Peyer's patch (tissue), 4 donors: Measurements from ENCODE around the gene SPON2. TPM values are rescaled to one million over a fixed set of nuclear protein-coding genes. Genes with fewer than 3 reads are reported as not detected.

Experiments
- DNase-seq, 3 donors: peaks; one replicate each; pipeline ENCODE4 v3.0.0-alpha.2; 2017 to 2019
- H3K27ac ChIP-seq, 4 donors: fragments of 200-600 bp; sonication (generic); one replicate each; pipeline ENCODE4 v1.5.1; 2016 to 2019
- H3K27me3 ChIP-seq, 2 donors: fragments of 200-600 bp; sonication (generic); one replicate each; pipeline ENCODE4 v1.5.1; 2019
- H3K36me3 ChIP-seq, 3 donors: fragments of 200-600 bp; sonication (generic); one replicate each; pipeline ENCODE4 v1.5.1; 2016 to 2019
- H3K4me1 ChIP-seq, 4 donors: fragments of 200-600 bp; sonication (generic); one replicate each; pipeline ENCODE4 v1.5.1; 2016 to 2019
- H3K4me3 ChIP-seq, 4 donors: fragments of 200-600 bp; sonication (generic); 1 replicate in 3 of 4; 2 replicates in 1 of 4; pipeline ENCODE4 v1.5.1; 2016 to 2019; ENCODE audit warnings: mild to moderate bottlenecking in 1 of 4
- H3K9me3 ChIP-seq, 4 donors: fragments of 200-600 bp; sonication (generic); one replicate each; pipeline ENCODE4 v1.5.1; 2016 to 2019; ENCODE audit warnings: mild to moderate bottlenecking in 1 of 4
- POLR2A ChIP-seq, 2 donors: fragments of 450-650 bp; IDR thresholded peaks; one replicate each; pipeline ENCODE4 v1.5.1; 2017; ENCODE audit warnings: antibody characterized with exemption in 2 of 2, mild to moderate bottlenecking in 2 of 2, moderate library complexity in 2 of 2
- total RNA-seq, 4 donors: library from RNA; depleted of rRNA; stranded (reverse); fragments of >200 nt; gene quantifications; one replicate each; pipeline ENCODE4 v1.1.0, GENCODE V29; 2016
- TF ChIP-seq, protein P1 (sequence below), 6 experiments: fragments of 450-650 bp in 4 of 6; fragments of 200-600 bp in 2 of 6; sonication (generic) in 1 of 6; IDR thresholded peaks; one replicate each; pipeline ENCODE4 v1.5.1; 2017 to 2019; ENCODE audit warnings: antibody characterized with exemption in 6 of 6, mild to moderate bottlenecking in 3 of 6, moderate library complexity in 1 of 6

SPON2 gene
- total RNA-seq, 4 donors from 2014 or later: 64.3 to 519 (median 165) TPM

DNA sequence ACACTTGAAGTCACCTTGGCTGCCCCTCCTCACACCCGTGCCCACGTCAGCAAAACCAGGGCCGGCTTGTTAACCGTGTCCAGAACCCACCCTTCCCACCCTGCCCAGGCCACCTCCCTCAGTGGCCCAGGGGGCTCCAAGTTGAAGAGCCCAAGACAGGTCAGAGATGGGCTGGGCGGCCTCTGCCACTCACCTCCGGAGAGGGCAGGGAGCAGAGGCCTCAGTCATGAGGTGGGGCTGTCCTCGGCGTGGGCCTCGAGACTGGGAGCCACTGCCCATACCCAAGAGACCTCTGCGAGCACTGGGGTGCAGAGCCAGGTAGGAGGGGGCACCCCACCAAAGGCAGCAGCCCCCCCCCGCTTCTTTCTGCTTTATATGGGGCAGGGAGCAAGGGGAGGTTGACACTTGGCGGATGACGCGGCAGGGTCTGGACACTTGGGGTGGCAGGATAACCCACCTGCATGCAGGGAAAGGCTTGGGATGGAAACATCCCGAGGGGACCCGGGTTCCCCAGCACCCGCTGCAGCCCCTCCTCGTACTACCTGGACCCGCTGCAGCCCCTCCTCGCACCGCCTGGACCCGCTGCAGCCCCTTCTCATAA lies 38.0 kb upstream of the SPON2 start:
- H3K27ac ChIP-seq: peak overlapping the region in 3 of 4 donors; percentile 69 to 81 (median 71)
- no peak overlapping the region for H3K4me3 ChIP-seq
- H3K9me3 ChIP-seq: no peaks in the 10 kb centered on the region
- H3K27me3 ChIP-seq: no peaks in the 10 kb centered on the region
- peak in 1 of 3 donors; percentile 35 for DNase-seq
- TF ChIP-seq POLR2A (IDR thresholded peaks at IDR 0.05): no peak
- TF ChIP-seq, protein P1, sequence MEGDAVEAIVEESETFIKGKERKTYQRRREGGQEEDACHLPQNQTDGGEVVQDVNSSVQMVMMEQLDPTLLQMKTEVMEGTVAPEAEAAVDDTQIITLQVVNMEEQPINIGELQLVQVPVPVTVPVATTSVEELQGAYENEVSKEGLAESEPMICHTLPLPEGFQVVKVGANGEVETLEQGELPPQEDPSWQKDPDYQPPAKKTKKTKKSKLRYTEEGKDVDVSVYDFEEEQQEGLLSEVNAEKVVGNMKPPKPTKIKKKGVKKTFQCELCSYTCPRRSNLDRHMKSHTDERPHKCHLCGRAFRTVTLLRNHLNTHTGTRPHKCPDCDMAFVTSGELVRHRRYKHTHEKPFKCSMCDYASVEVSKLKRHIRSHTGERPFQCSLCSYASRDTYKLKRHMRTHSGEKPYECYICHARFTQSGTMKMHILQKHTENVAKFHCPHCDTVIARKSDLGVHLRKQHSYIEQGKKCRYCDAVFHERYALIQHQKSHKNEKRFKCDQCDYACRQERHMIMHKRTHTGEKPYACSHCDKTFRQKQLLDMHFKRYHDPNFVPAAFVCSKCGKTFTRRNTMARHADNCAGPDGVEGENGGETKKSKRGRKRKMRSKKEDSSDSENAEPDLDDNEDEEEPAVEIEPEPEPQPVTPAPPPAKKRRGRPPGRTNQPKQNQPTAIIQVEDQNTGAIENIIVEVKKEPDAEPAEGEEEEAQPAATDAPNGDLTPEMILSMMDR (IDR thresholded peaks at IDR 0.05): no peak
- H3K4me1 ChIP-seq: peaks cover 3 to 54% (median 5%) of the 10 kb centered on the region in 4 donors
- peaks cover 0 to 36% (median 0%) of the 10 kb centered on the region in 3 donors for H3K36me3 ChIP-seq

DNA sequence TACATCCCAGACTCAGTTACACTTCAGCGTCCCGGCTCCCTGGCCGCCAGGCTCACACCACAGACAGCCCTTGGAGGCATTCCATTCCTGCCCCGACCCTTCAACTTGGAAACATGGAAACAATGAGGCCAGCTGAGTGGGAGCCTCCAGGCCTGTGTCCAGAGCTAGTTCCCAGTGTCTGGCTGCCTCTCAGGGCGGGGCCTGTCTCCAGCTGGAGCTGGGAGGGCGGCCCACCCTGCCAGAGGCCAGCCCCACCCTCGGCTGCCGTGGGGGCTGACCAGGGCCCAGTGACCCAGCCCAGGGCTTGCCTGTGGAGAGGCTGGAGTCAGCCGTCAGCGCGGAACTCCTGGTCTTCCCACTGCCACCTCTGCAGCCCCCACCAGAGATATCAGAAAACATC lies 37.4 kb upstream of the SPON2 start:
- Histone ChIP-seq H3K9me3 (no peaks in the 10 kb centered on the region), H3K36me3 (peaks cover 0 to 31% (median 0%) of the 10 kb centered on the region in 3 donors), H3K27ac (peak overlapping the region; percentile 30 to 81 (median 70)), H3K27me3 (no peaks in the 10 kb centered on the region), H3K4me3 (no peak overlapping the region), H3K4me1 (peaks cover 0 to 59% (median 4%) of the 10 kb centered on the region in 4 donors)
- peak in 2 of 3 donors; percentile 59 to 67 for DNase-seq
- TF ChIP-seq POLR2A (IDR thresholded peaks at IDR 0.05): no peak
- TF ChIP-seq, protein P1 (IDR thresholded peaks at IDR 0.05): no peak

DNA sequence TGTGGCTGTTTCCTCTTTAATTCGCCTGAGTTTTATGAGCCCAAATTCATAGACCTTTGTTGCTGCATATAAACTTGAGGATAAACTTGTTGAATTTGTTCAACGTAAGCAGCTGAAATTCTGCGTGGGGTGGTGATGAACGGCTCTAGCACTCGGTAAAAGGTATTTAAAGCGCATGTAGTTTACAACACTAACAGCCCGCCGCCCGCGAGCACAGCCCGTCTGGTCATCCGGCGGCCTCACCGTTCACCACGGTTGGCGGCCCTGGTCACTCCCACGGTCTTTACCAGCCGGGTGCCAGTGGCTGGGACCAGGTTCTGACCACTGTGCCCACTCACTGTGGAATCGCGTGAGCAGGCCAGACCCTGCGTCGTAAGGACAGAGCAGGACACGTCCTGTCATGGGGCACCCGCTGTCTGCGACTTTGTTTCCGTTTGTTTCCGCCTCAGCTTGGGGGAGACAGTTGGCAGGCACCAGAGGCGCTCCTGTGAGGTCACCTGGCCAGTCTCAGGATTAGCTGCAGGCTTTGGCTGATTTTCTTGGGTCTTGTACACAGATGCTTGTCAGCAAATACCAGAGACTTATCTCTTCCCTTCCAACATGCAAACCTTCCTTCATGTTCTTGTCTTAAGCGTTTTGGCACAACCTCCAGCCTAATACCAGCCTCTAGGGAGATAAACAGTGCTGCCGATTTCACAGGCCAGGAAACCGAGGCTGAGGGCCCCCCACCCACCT lies 36.8 kb upstream of the SPON2 start:
- TF ChIP-seq, protein P1 (IDR thresholded peaks at IDR 0.05): no peak
- TF ChIP-seq POLR2A (IDR thresholded peaks at IDR 0.05): no peak
- H3K9me3 ChIP-seq: no peaks in the 10 kb centered on the region
- peaks cover 0 to 24% (median 0%) of the 10 kb centered on the region in 3 donors for H3K36me3 ChIP-seq
- peaks cover 0 to 65% (median 6%) of the 10 kb centered on the region in 4 donors for H3K4me1 ChIP-seq
- DNase-seq: peak in 2 of 3 donors; percentile 46 to 52
- peak overlapping the region; percentile 30 to 81 (median 70) for H3K27ac ChIP-seq
- H3K4me3 ChIP-seq: no peak overlapping the region
- no peaks in the 10 kb centered on the region for H3K27me3 ChIP-seq

DNA sequence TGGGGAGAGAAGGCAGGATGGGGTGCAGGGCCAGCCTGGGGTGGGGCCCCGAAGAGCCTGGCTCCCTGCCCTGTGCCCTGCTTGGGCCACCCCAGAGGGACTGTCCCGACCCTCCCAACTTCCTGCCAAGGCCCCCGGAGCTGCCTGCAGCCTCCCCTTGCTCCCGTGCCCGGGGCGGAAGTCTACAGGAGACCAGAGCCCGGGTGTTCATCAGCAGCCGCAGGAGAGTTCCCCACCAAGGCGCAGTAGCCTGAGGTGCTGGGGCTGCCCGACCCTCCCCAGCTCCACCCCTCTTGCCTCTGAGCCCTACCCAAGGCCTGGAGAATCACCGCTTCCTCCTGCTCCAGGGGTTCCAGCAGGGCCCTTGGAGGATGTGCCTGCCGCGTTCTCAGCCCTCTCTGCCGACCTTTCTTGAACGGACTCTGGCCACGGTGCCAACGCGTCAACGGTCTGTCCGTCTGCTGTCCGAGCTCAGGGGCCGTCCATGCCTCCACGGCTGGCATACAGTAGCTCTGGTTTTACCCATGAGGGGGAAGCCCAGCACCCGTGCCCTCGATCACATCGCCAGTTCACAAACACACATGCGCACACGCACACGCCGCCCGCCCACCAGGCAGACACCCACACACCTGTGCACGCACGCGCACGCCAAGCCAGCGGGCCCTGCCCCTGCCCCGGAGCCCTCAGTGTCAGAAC lies 36.0 kb upstream of the SPON2 start:
- no peaks in the 10 kb centered on the region for H3K27me3 ChIP-seq
- peaks cover 2 to 72% (median 10%) of the 10 kb centered on the region in 4 donors for H3K4me1 ChIP-seq
- peak in 2 of 3 donors; percentile 47 to 52 for DNase-seq
- peak overlapping the region in 1 of 4 donors; percentile 14 for H3K4me3 ChIP-seq
- H3K9me3 ChIP-seq: no peaks in the 10 kb centered on the region
- H3K36me3 ChIP-seq: peaks cover 0 to 16% (median 0%) of the 10 kb centered on the region in 3 donors
- peak overlapping the region; percentile 34 to 81 (median 70) for H3K27ac ChIP-seq
- no peak for TF ChIP-seq POLR2A (IDR thresholded peaks at IDR 0.05)
- TF ChIP-seq, protein P1 (IDR thresholded peaks at IDR 0.05): no peak

DNA sequence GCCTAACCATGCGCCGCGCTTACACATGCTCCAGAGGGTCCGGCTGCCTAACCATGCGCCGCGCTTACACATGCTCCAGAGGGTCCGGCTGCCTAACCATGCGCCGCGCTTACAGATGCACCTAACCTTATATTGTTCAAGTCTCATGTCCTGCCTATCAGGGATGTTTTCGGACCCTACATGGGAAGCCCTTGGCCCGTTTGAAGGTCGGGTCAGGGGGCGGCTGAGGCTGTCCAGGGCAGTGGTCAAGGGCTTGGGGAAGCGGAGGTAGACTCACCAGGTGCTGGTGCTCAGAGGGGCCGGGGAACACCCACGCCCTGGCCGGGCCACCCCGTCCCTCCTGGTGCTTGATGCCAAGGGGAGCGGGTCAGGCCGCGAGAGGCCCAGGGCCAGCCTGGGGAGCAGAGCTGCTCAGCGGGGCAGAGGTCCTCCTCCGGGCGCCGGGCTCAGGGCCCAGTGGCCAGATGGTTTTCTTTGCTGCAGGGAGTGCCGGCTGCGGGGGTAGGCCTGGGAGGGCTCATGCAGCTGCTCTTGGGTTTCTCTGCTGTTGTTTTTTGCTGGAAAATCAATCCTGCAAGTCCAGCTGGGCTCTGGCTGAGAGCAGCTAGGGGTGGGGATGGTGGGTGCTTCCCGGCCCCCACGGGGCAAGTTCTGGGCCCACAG lies 35.4 kb upstream of the SPON2 start:
- H3K4me3 ChIP-seq: peak overlapping the region in 1 of 4 donors; percentile 14
- H3K4me1 ChIP-seq: peaks cover 7 to 77% (median 13%) of the 10 kb centered on the region in 4 donors
- DNase-seq: peak in 2 of 3 donors; percentile 58 to 59
- TF ChIP-seq, protein P1 (IDR thresholded peaks at IDR 0.05): no peak
- no peak for TF ChIP-seq POLR2A (IDR thresholded peaks at IDR 0.05)
- H3K36me3 ChIP-seq: peaks cover 0 to 10% (median 0%) of the 10 kb centered on the region in 3 donors
- H3K9me3 ChIP-seq: no peaks in the 10 kb centered on the region
- H3K27ac ChIP-seq: peak overlapping the region in 3 of 4 donors; percentile 69 to 81 (median 71)
- no peaks in the 10 kb centered on the region for H3K27me3 ChIP-seq
